AG08395 (cell line): ENCODE data around the gene TBC1D26.
"Not testable (repeated sequence)": the region's sequence is repeated elsewhere in the genome, so short reads cannot be mapped to it uniquely, and the experiment has no call there.

Source experiments
- DNase-seq: peaks from one replicate; pipeline ENCODE4 v3.0.0; 2012; ENCODE audit warnings: mixed read lengths, low spot score

TBC1D26 gene

GRCh38 chr17:15731900-15732299 is at the start of gene TBC1D26:
Gene TBC1D26 (plus strand): TSS chr17:15732283. CDS start chr17:15735349, 3,066 bp downstream.
- not testable (repeated sequence) for DNase-seq

GRCh38 chr17:15683135-15683534 is 48.9 kb upstream of the TBC1D26 start:
- DNase-seq = not testable (repeated sequence)

- DNase-seq = peak; percentile 60
Observed at GRCh38 chr17:15683824-15684478, 48.1 kb upstream of the TBC1D26 start, which contains the start of gene TRIM16. Gene TRIM16 (minus strand): TSS chr17:15684311. CDS start chr17:15651609, 32,702 bp downstream.

GRCh38 chr17:15687494-15687893 is 44.6 kb upstream of the TBC1D26 start:
- not testable (repeated sequence) for DNase-seq

- DNase-seq = not testable (repeated sequence)
Observed at GRCh38 chr17:15698967-15699366, 33.1 kb upstream of the TBC1D26 start.

GRCh38 chr17:15699413-15699924 is 32.6 kb upstream of the TBC1D26 start, which contains the start of gene ZNF286A:
Gene ZNF286A (plus strand): TSS chr17:15699752. CDS start chr17:15700330, 578 bp downstream.
- peak; percentile 97 for DNase-seq

GRCh38 chr17:15699937-15700336 is 32.1 kb upstream of the TBC1D26 start:
- not testable (repeated sequence) for DNase-seq

GRCh38 chr17:15704239-15704638 is 27.8 kb upstream of the TBC1D26 start:
- DNase-seq = not testable (repeated sequence)

- not testable (repeated sequence) for DNase-seq
Observed at GRCh38 chr17:15704813-15705212, 27.3 kb upstream of the TBC1D26 start.

- DNase-seq = not testable (repeated sequence)
Observed at GRCh38 chr17:15708879-15709278, 23.2 kb upstream of the TBC1D26 start.

- DNase-seq = not testable (repeated sequence)
Observed at GRCh38 chr17:15716601-15717563, 15.2 kb upstream of the TBC1D26 start.

- DNase-seq = not testable (repeated sequence)
Observed at GRCh38 chr17:15730535-15730934, 1.5 kb upstream of the TBC1D26 start.

- DNase-seq = not testable (repeated sequence)
Observed at GRCh38 chr17:15733174-15733789, 1.2 kb downstream of the TBC1D26 start.

- DNase-seq = not testable (repeated sequence)
Observed at GRCh38 chr17:15736578-15736977, 4.5 kb downstream of the TBC1D26 start.

- no peak for DNase-seq
Observed at GRCh38 chr17:15738066-15738465, 6.0 kb downstream of the TBC1D26 start.

GRCh38 chr17:15739259-15739658 is 7.2 kb downstream of the TBC1D26 start:
- not testable (repeated sequence) for DNase-seq

- DNase-seq = not testable (repeated sequence)
Observed at GRCh38 chr17:15740041-15740440, 8.0 kb downstream of the TBC1D26 start.

- no peak for DNase-seq
Observed at GRCh38 chr17:15740570-15741120, 8.6 kb downstream of the TBC1D26 start.

- no peak for DNase-seq
Observed at GRCh38 chr17:15741624-15742023, 9.5 kb downstream of the TBC1D26 start.

- no peak for DNase-seq
Observed at GRCh38 chr17:15742051-15742795, 10.1 kb downstream of the TBC1D26 start.

- DNase-seq = no peak
Observed at GRCh38 chr17:15742921-15743320, 10.8 kb downstream of the TBC1D26 start.
